Activated naive CD8-positive, alpha-beta T cell treated with anti-CD3 and anti-CD28 coated beads, Interleukin-2, amount 50 U/mL, for 24 hours (primary cell): Measurements from ENCODE around the gene CHRNA1.

ENCODE experiments used
- ATAC-seq: fragments of 150-1000 bp; cut with Tn5 transposase; one replicate; pipeline ENCODE4 v1.10.0; 2021
- DNase-seq: peaks from one replicate; pipeline ENCODE4 v3.0.0; 2021
- H3K27ac Mint-ChIP-seq: one replicate; pipeline ENCODE4 v1.8.0; 2021; ENCODE audit warnings: mild to moderate bottlenecking, mixed read lengths
- H3K27me3 Mint-ChIP-seq: one replicate; pipeline ENCODE4 v1.8.0; 2021; ENCODE audit warnings: mixed read lengths
- H3K36me3 Mint-ChIP-seq: one replicate; pipeline ENCODE4 v1.8.0; 2021; ENCODE audit warnings: low read depth, mixed read lengths
- H3K4me1 Mint-ChIP-seq: one replicate; pipeline ENCODE4 v1.8.0; 2021; ENCODE audit warnings: mixed read lengths
- H3K4me3 Mint-ChIP-seq: one replicate; pipeline ENCODE4 v1.8.0; 2021; ENCODE audit warnings: mild to moderate bottlenecking, moderate library complexity, mixed read lengths
- H3K9me3 Mint-ChIP-seq: one replicate; pipeline ENCODE4 v1.8.0; 2021; ENCODE audit warnings: mixed read lengths

Gene CHRNA1

GRCh38 chr2:174759381-174760065 lies 4.7 kb downstream of the CHRNA1 start:
- Mint-ChIP-seq H3K36me3 (no peaks in the 10 kb centered on the region), H3K27me3 (peaks cover 1% of the 10 kb centered on the region), H3K4me3 (no peak overlapping the region), H3K9me3 (no peaks in the 10 kb centered on the region), H3K27ac (no peak overlapping the region), H3K4me1 (peaks cover 3% of the 10 kb centered on the region)
- ATAC-seq, result no peak
- no peak for DNase-seq

DNA sequence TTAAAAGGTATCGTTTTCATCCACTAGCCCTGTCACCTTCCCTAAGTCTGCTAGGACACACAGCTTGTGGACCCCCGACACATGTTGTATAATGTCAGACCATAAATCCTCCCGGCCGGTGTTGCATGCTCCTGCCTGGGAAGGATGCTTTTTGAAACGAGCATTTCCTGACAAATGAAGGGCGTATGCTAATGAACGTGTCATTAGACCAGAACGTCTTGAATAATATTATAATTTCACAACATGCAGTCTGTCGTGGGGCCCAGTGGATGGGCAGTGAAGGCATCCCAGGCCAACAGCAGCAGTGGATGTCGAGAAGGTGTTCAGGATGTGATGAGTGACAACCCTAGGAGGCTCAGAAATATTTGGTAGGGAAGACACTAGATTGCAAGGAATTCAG lies 7.5 kb downstream of the CHRNA1 start:
- H3K27me3 Mint-ChIP-seq, result peaks cover 1% of the 10 kb centered on the region
- no peak for DNase-seq
- no peak overlapping the region for H3K27ac Mint-ChIP-seq
- no peak overlapping the region for H3K4me3 Mint-ChIP-seq
- ATAC-seq, result no peak
- H3K9me3 Mint-ChIP-seq, result no peaks in the 10 kb centered on the region
- H3K36me3 Mint-ChIP-seq, result no peaks in the 10 kb centered on the region
- H3K4me1 Mint-ChIP-seq, result peaks cover 19% of the 10 kb centered on the region

DNA sequence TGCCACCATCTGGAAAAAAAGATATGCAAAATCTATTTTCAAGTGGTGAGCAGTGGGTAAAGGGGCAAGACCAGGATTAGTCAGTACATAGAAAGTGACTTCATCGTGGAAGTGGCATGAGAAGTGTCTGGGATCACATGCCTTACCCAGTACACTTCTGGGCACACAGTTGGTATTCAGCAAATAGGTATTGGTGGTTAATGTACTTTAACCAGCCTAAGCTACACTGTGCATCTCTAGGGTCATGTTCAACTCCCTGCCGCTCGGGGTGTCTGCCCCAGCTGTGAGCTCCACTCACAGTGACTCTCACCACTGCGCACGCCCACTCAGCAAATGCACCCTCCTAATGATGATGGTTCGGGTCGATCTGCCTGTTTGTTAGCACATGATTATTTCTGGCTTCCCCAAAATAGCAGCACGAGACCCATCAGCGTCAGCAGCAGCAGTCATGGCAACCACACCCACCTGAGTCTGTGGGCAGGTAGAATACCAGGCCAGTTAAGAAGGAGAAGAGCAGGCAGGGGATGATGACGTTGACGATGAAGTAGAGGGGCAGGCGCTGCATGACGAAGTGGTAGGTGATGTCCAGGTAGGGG lies 11.1 kb downstream of the CHRNA1 start:
- Mint-ChIP-seq H3K4me3 (peak overlapping the region; percentile 37), H3K27ac (peak overlapping the region; percentile 71), H3K36me3 (no peaks in the 10 kb centered on the region), H3K27me3 (no peaks in the 10 kb centered on the region), H3K9me3 (no peaks in the 10 kb centered on the region), H3K4me1 (peaks cover 51% of the 10 kb centered on the region)
- ATAC-seq (peak; percentile 57), DNase-seq (no peak)

DNA sequence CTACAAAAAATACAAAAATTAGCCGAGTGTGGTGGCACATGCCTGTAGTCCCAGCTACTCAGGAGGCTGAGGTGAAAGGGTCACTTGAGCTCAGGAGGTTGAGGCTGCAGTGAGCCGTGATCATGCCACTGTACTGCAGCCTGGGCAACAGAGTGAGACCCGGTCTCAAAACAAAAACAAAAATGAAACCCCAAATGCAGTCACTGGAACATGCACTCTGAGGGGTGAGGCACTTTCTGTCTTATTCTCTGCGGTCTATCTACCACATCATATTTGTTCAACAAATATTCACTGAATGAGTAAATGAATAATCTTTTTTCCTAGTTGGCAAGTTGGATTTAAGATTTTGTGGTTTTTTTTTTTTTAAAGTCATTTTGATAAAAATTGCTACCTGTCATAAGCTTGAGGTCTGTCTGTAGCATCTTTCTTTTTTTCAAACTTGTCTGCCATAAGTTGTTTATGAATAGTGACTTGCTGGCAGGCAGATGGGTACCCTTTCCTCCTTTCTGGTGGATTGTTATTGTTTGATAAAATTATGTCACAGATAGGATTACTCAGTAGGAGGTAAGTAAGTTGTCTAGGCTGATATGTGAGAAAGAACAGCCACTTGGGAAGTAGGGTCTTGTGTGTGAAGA lies 11.8 kb downstream of the CHRNA1 start:
- H3K9me3 Mint-ChIP-seq, result no peaks in the 10 kb centered on the region

GRCh38 chr2:174750923-174751441 lies 13.3 kb downstream of the CHRNA1 start:
- ATAC-seq, result peak; percentile 30
- DNase-seq, result peak; percentile 53
- Mint-ChIP-seq H3K4me1 (peaks cover 51% of the 10 kb centered on the region), H3K9me3 (no peaks in the 10 kb centered on the region), H3K27ac (peak overlapping the region; percentile 84), H3K27me3 (no peaks in the 10 kb centered on the region), H3K36me3 (no peaks in the 10 kb centered on the region), H3K4me3 (peak overlapping the region; percentile 5)

More for the DNA sequence above, 11.8 kb downstream of the CHRNA1 start:
- DNase-seq (no peak), ATAC-seq (peak; percentile 68)
- Mint-ChIP-seq H3K4me1 (peaks cover 51% of the 10 kb centered on the region), H3K27ac (peak overlapping the region; percentile 71), H3K4me3 (no peak overlapping the region), H3K27me3 (no peaks in the 10 kb centered on the region), H3K36me3 (no peaks in the 10 kb centered on the region)

DNA sequence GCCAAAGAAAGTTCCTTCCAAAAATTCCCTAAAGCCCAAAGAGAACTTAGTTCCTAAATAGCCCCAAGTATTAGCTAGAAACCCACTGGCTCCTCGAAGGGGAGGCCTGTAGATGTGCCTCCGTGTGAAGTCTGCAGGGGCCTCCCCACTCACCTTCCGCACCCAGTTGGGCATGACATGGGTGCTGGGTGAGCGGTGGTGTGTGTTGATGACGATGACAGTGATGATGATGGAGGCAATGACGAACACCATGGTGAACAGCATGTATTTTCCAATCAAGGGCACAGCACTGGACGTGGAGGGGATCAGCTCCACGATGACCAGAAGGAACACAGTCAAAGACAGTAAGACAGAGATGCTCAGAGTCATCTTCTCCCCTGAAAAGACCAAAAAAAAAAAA lies 14.5 kb downstream of the CHRNA1 start:
- Mint-ChIP-seq H3K27ac (peak overlapping the region; percentile 79), H3K9me3 (no peaks in the 10 kb centered on the region), H3K4me1 (peaks cover 51% of the 10 kb centered on the region), H3K27me3 (no peaks in the 10 kb centered on the region), H3K4me3 (no peak overlapping the region), H3K36me3 (no peaks in the 10 kb centered on the region)
- ATAC-seq, result peak; percentile 14
- no peak for DNase-seq

- H3K27me3 Mint-ChIP-seq, result no peaks in the 10 kb centered on the region
- H3K9me3 Mint-ChIP-seq, result no peaks in the 10 kb centered on the region
- no peak overlapping the region for H3K4me3 Mint-ChIP-seq
- no peak for ATAC-seq
- H3K36me3 Mint-ChIP-seq, result no peaks in the 10 kb centered on the region
- H3K27ac Mint-ChIP-seq, result no peak overlapping the region
- peaks cover 51% of the 10 kb centered on the region for H3K4me1 Mint-ChIP-seq
- peak; percentile 80 for DNase-seq
Measured at GRCh38 chr2:174748948-174749347, 15.3 kb downstream of the CHRNA1 start.

- ATAC-seq, result no peak
- no peak for DNase-seq
- no peaks in the 10 kb centered on the region for H3K9me3 Mint-ChIP-seq
- peaks cover 17% of the 10 kb centered on the region for H3K4me1 Mint-ChIP-seq
- no peak overlapping the region for H3K27ac Mint-ChIP-seq
- H3K36me3 Mint-ChIP-seq, result no peaks in the 10 kb centered on the region
- no peak overlapping the region for H3K4me3 Mint-ChIP-seq
- no peaks in the 10 kb centered on the region for H3K27me3 Mint-ChIP-seq
Measured at GRCh38 chr2:174745142-174745541, 19.1 kb downstream of the CHRNA1 start.

GRCh38 chr2:174744111-174744510 lies 20.2 kb downstream of the CHRNA1 start:
- H3K27me3 Mint-ChIP-seq, result no peaks in the 10 kb centered on the region
- DNase-seq, result no peak
- no peak overlapping the region for H3K4me3 Mint-ChIP-seq
- H3K36me3 Mint-ChIP-seq, result no peaks in the 10 kb centered on the region
- H3K4me1 Mint-ChIP-seq, result peaks cover 6% of the 10 kb centered on the region
- no peak for ATAC-seq
- no peaks in the 10 kb centered on the region for H3K9me3 Mint-ChIP-seq
- H3K27ac Mint-ChIP-seq, result no peak overlapping the region

DNA sequence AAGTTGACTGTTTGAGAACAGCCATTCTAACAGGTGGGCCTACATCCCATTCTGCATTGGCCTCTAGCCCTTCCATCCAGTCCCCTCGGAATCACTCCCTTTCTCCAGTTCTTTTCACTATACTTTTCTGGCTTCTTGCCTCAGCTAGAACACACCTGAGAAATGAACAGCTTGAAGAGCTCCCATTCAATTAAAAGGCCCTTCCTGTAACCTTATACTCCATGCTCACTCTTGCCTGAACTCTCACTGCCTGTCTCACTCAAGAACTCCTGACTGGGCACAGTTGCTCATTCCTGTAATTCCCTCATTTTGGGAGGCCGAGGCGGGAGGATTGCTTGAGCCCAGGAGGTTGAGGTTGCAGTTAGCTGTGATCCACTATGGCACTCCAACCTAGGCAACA lies 23.6 kb downstream of the CHRNA1 start:
- no peak overlapping the region for H3K27ac Mint-ChIP-seq
- no peaks in the 10 kb centered on the region for H3K9me3 Mint-ChIP-seq
- H3K36me3 Mint-ChIP-seq, result no peaks in the 10 kb centered on the region
- no peak for ATAC-seq
- no peaks in the 10 kb centered on the region for H3K4me1 Mint-ChIP-seq
- no peak overlapping the region for H3K4me3 Mint-ChIP-seq
- no peaks in the 10 kb centered on the region for H3K27me3 Mint-ChIP-seq
- no peak for DNase-seq

- DNase-seq, result no peak
- Mint-ChIP-seq H3K27me3 (no peaks in the 10 kb centered on the region), H3K9me3 (no peaks in the 10 kb centered on the region), H3K4me1 (no peaks in the 10 kb centered on the region), H3K4me3 (no peak overlapping the region), H3K27ac (no peak overlapping the region), H3K36me3 (no peaks in the 10 kb centered on the region)
- ATAC-seq, result no peak
Measured at GRCh38 chr2:174738841-174739240, 25.4 kb downstream of the CHRNA1 start.

GRCh38 chr2:174731546-174731945 lies 32.7 kb downstream of the CHRNA1 start:
- H3K27ac Mint-ChIP-seq, result no peak overlapping the region
- H3K4me1 Mint-ChIP-seq, result peaks cover 19% of the 10 kb centered on the region
- no peaks in the 10 kb centered on the region for H3K36me3 Mint-ChIP-seq
- peaks cover 27% of the 10 kb centered on the region for H3K27me3 Mint-ChIP-seq
- no peak overlapping the region for H3K4me3 Mint-ChIP-seq
- no peak for DNase-seq
- no peak for ATAC-seq
- H3K9me3 Mint-ChIP-seq, result no peaks in the 10 kb centered on the region

- Mint-ChIP-seq H3K4me1 (peaks cover 22% of the 10 kb centered on the region), H3K9me3 (no peaks in the 10 kb centered on the region), H3K36me3 (no peaks in the 10 kb centered on the region), H3K4me3 (peak overlapping the region; percentile 77), H3K27me3 (peaks cover 27% of the 10 kb centered on the region), H3K27ac (peak overlapping the region; percentile 66)
- DNase-seq (no peak), ATAC-seq (no peak)
Measured at GRCh38 chr2:174730698-174731018, 33.6 kb downstream of the CHRNA1 start.

DNA sequence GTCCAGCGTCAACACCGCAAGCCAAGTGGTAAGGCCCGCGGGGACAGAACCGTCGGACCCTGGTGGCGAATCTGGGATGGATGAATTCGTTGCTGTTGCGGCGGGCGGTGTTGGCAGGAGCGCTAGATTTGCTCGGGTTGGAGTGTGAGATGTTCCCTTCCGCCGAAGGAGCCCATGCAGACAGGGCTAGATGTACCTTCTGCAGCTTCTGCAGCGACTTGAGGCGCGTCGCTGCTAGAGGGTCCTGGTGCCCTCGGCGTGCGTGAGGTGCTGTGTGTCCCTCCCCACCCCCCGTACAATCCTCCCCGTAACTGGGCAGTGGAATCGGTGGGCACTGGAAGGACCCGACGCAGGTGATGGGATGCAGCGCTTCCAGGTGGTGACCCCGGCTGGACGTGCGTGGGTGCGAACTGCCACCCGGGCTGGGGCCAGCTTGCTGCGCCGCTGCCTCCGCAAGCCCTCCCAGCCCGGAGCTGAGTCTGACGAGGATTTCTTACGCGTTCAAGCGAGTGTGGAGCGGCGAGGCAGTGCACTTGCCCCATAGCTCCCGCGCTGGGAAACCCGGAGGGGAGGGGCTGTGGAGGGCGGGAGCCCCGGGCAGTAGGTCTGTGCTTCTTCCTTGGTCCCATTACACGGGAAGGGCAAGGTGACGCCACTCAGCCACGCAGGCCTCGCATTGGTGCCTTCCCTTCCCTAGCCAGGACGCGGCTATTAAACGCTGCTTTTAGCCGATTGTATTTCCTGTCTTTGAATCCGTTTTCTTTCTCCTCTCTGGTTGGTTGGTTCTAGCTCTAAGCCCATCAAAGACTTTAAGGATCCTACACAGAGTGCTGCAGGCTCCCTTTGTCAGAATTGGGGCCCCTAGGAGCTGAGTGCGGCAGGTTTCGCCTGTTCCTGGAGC lies 34.2 kb downstream of the CHRNA1 start:
- DNase-seq, result peak; percentile 66
- peak overlapping the region; percentile 77 for H3K4me3 Mint-ChIP-seq

More for the DNA sequence above, 34.2 kb downstream of the CHRNA1 start:
- ATAC-seq, result peak; percentile 90
- Mint-ChIP-seq H3K4me1 (peaks cover 22% of the 10 kb centered on the region), H3K9me3 (no peaks in the 10 kb centered on the region), H3K36me3 (no peaks in the 10 kb centered on the region), H3K27me3 (peaks cover 27% of the 10 kb centered on the region), H3K27ac (peak overlapping the region; percentile 66)
